Activated naive CD8-positive, alpha-beta T cell treated with anti-CD3 and anti-CD28 coated beads for 36 hours (primary cell): Measurements from ENCODE around the gene RPN2. TPM values are rescaled to one million over a fixed set of nuclear protein-coding genes. Genes with fewer than 3 reads are reported as not detected.

Experiments
- DNase-seq: peaks from one replicate; pipeline ENCODE4 v3.0.0; 2021
- H3K27ac Mint-ChIP-seq: one replicate; pipeline ENCODE4 v1.8.0; 2022; ENCODE audit warnings: mild to moderate bottlenecking, moderate library complexity, mixed read lengths
- H3K27me3 Mint-ChIP-seq: one replicate; pipeline ENCODE4 v1.8.0; 2022; ENCODE audit warnings: mild to moderate bottlenecking, mixed read lengths
- H3K36me3 Mint-ChIP-seq: one replicate; pipeline ENCODE4 v1.8.0; 2021; ENCODE audit warnings: mild to moderate bottlenecking, mixed read lengths
- H3K4me1 Mint-ChIP-seq: one replicate; pipeline ENCODE4 v1.8.0; 2021; ENCODE audit warnings: mixed read lengths
- H3K4me3 Mint-ChIP-seq: one replicate; pipeline ENCODE4 v1.8.0; 2022; ENCODE audit warnings: mild to moderate bottlenecking, moderate library complexity, mixed read lengths
- H3K9me3 Mint-ChIP-seq: one replicate; pipeline ENCODE4 v1.8.0; 2022; ENCODE audit warnings: mixed read lengths
- total RNA-seq, 2 experiments: library from RNA; stranded (reverse); gene quantifications; one replicate each; pipeline ENCODE4 v1.2.3, GENCODE V29; 2021

Gene RPN2
- total RNA-seq, 2 experiments from 2014 or later = 121 to 131 TPM

DNA sequence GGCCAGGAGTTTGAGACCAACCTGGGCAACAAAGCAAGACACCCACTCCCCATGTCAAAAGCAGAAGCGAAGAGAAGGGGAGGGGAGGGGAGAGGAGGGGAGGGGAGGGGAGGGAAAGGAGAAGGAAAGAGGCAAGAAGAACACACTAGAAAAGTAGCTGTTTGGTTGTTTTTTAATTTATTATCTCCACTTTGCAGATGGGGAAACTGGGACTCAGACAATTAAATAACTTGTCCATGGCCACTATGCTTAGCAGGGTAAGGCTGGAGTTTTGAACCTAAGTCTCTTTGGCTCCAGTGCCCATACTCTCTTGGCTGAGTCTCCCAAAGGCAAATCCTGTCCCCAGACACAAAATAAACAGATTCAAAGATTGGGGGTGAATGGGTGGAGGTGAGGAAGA, 94.9 kb downstream of the RPN2 start:
- Mint-ChIP-seq H3K36me3 (no peaks in the 10 kb centered on the region), H3K4me3 (no peak overlapping the region), H3K27me3 (no peaks in the 10 kb centered on the region), H3K9me3 (no peaks in the 10 kb centered on the region), H3K4me1 (peaks cover 7% of the 10 kb centered on the region), H3K27ac (no peak overlapping the region)
- DNase-seq = no peak

DNA sequence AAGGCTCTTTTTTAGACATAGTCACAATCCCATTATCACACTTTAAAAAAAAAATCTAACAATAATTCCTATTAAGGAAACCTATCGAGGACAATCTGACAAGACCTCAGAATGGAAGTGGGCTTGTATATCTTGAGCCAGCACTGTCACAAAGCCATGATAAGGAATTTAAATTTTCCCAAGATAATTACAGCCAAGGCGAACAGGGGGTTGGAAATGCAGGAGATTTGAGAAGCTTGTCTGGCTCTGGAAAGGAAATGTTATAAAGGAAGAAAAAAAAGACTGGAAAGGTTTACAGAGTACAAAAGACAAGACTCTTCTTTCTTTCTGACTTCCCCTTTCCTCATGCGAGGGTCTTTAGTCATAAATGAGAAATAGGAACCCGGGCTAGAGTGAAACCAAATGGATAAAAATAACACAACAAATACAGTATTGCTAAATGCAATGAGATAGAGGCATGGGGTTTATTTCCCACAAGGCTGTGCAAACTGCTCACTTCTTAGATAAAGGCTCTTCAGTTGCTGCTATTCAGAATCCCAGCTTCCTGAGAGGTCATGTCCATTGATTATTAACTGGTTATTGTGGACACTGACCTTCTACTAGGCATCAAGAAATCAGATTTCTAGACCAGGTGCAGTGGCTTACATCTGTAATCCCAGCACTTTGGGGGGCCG, 95.9 kb downstream of the RPN2 start:
- peaks cover 7% of the 10 kb centered on the region for H3K4me1 Mint-ChIP-seq
- no peaks in the 10 kb centered on the region for H3K36me3 Mint-ChIP-seq
- H3K27me3 Mint-ChIP-seq = no peaks in the 10 kb centered on the region
- no peak overlapping the region for H3K4me3 Mint-ChIP-seq
- no peak overlapping the region for H3K27ac Mint-ChIP-seq
- DNase-seq = no peak
- H3K9me3 Mint-ChIP-seq = no peaks in the 10 kb centered on the region

DNA sequence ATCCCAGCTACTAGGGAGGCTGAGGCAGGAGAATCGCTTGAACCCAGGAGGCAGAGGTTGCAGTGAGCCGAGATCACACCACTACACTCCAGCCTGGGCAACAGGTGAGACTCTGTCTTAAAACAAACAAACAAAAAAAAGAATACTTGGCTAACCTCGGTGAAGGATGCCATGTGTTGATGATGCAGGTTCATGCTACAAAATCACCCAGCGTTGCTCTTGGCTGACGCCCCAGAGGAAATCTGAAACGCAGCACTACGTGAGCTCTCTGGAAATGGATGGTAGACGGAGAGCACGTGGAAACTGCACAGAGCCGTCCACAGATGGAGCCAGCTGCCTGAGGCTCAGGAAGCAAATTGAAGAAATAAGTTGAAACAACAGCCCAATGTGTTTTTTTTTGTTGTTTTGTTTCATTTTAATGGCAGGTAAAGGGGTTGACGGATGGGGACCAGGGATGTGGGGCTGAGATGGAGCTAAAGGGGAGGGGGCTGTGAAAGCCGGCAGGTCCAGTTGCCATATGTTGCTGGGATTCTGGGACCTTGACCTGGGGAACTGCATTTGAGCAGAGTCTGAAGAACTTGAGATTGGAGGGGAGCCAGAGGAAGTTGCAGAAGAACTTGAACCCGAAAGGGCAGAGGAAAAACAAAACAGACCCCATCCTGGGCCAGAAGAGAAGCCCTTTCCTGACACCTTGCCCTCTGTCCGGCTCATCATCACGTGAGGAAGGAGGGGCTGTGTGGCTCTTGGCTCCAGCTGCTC, 97.5 kb downstream of the RPN2 start:
- peaks cover 7% of the 10 kb centered on the region for H3K4me1 Mint-ChIP-seq
- no peak overlapping the region for H3K4me3 Mint-ChIP-seq
- DNase-seq = peak; percentile 9
- H3K36me3 Mint-ChIP-seq = no peaks in the 10 kb centered on the region
- no peak overlapping the region for H3K27ac Mint-ChIP-seq
- H3K27me3 Mint-ChIP-seq = no peaks in the 10 kb centered on the region
- H3K9me3 Mint-ChIP-seq = no peaks in the 10 kb centered on the region

DNA sequence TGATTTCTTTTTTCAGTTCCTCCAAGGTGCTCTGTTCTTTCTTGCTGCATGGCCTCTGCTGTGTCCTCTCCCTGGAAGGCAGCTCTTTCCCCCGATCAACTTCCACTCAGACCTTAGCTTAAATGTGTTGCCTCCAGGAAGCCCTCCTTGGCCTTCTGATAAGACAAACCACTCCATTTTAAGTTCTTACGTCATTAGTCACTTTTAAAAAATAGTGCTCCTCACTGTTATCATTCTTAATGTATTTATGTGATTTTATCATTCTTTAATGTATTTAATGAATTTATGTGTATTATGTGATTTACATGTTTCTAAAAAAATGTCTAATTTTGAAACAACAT, 98.1 kb downstream of the RPN2 start:
- peaks cover 7% of the 10 kb centered on the region for H3K4me1 Mint-ChIP-seq
- no peak overlapping the region for H3K4me3 Mint-ChIP-seq
- no peaks in the 10 kb centered on the region for H3K36me3 Mint-ChIP-seq
- no peak for DNase-seq
- no peak overlapping the region for H3K27ac Mint-ChIP-seq
- H3K27me3 Mint-ChIP-seq = no peaks in the 10 kb centered on the region
- no peaks in the 10 kb centered on the region for H3K9me3 Mint-ChIP-seq

DNA sequence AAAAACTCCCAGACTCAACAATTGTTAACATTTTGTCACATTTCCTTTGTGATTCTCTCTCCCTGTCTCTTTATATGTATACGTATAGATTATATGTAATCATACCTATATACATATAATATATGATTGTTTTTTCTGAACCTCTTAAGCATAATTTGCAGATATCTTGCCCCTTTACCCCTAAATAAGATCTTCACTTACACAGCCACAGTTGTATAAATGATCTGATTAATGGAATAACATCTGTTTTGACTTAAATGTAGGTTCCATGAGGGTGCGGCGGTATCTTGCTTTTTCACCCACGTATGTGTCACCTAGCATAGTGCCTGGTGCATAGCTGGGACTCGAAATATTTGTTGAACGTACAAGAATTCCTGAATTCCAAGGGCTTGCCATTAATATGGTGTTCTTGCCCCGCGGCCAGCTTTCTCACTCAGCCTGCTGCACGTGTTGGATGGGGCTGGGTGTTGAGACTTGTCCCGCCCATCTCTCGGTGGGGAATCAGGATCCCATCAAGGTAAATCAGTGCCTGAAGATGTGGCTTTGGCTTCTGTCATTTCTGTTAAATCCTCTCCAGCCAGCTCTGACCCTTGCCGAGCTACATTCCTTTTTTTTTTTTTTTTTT, 99.9 kb downstream of the RPN2 start:
- H3K27ac Mint-ChIP-seq = no peak overlapping the region
- H3K4me1 Mint-ChIP-seq = peaks cover 7% of the 10 kb centered on the region
- DNase-seq = no peak
- H3K9me3 Mint-ChIP-seq = no peaks in the 10 kb centered on the region
- no peak overlapping the region for H3K4me3 Mint-ChIP-seq
- no peaks in the 10 kb centered on the region for H3K36me3 Mint-ChIP-seq
- no peaks in the 10 kb centered on the region for H3K27me3 Mint-ChIP-seq

DNA sequence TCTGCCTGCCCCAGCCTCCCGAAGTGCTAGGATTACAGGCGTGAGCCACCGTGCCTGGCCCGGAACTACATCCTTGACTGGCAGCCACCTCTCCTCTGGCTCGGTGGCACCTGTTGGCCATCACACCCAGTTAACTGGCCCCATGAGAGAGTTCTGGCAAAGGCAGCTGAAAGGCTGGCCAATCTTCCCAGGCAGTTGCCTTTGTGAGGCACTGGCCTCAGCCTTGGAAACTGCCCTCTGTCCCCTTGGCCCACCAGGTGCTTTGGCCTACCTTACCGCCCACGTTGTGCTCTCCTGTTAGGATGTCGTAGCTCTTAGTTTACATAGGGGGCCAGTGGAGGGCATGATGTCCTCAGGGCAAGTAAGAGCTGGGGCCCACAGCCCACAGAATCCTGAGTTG, 100.7 kb downstream of the RPN2 start:
- peaks cover 7% of the 10 kb centered on the region for H3K4me1 Mint-ChIP-seq
- H3K4me3 Mint-ChIP-seq = no peak overlapping the region
- H3K27me3 Mint-ChIP-seq = no peaks in the 10 kb centered on the region
- H3K9me3 Mint-ChIP-seq = no peaks in the 10 kb centered on the region
- H3K27ac Mint-ChIP-seq = no peak overlapping the region
- no peaks in the 10 kb centered on the region for H3K36me3 Mint-ChIP-seq
- DNase-seq = no peak

DNA sequence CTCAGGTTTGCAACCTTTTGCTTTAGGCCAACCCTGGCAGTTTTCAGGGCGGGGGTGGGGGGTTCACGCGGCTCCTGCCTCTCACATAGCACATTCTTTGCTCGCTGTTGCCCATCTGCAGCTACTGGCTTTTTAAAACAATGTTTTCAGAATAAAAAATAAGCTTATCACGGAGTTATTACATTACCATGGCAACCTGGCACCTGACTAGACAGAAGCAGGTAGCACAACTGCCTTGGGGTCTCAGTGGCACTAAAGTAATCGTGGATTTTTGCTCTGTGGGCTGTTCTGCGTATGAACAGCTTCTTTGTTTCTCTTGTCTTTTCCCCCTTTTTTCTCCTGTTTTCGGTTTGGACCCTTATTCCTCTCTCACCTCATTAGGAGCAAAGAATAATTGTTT, 101.3 kb downstream of the RPN2 start:
- Mint-ChIP-seq H3K9me3 (no peaks in the 10 kb centered on the region), H3K36me3 (no peaks in the 10 kb centered on the region), H3K4me1 (peaks cover 7% of the 10 kb centered on the region), H3K27ac (no peak overlapping the region), H3K4me3 (no peak overlapping the region), H3K27me3 (no peaks in the 10 kb centered on the region)
- DNase-seq = no peak

DNA sequence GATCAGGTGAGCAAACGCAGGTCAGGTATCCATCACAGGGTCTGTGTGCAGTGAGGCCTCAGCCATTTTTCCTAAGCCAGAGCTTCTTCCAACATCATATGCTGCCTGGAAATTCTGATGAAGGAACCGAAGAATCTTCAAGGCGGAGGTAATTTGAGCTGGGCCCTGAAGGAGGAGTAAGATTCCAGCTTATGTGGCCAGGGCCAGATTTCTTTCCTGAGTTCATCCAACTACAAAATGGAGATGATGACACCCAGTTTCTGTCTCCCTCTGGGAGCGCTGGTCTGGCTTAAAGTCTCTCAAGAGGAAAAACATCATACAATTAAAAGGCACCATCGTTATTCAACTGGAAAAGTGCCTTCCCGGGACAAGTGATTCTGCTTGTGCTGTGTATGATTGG, 103.4 kb downstream of the RPN2 start:
- H3K4me3 Mint-ChIP-seq = no peak overlapping the region
- DNase-seq = no peak
- no peaks in the 10 kb centered on the region for H3K4me1 Mint-ChIP-seq
- no peaks in the 10 kb centered on the region for H3K9me3 Mint-ChIP-seq
- no peak overlapping the region for H3K27ac Mint-ChIP-seq
- no peaks in the 10 kb centered on the region for H3K36me3 Mint-ChIP-seq
- H3K27me3 Mint-ChIP-seq = no peaks in the 10 kb centered on the region

DNA sequence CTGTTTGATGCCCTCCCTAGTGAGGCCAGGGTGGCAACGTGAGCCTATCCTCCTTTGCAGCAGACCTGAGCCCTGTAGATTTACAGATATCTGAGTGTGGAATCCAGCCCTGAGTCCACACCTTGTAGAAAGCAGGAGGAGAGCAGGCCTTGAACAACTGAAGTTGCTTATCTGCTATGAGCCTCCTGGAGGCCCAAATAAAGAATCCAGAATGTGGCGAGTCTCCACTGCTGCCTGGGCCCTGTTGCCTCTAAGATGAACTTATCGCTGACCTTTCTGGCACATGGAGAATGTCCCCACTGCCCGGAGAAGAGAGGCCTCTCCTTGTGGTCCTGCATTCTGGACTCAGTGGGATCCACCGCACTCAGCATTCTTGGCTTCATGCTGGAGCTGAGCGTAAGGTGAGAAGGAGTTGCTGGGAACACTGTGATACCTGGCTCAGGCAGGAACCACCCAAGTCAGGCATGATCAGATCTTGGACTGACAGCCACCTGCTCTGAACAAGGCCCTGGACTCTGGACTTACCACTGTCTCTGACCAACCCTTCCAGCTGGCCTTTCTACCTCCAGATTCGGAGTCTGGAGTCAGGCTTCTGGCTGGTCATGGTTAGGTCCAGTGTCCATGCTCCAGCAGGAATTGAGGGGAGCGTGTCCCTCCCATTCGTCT, 104.5 kb downstream of the RPN2 start:
- no peaks in the 10 kb centered on the region for H3K9me3 Mint-ChIP-seq

DNA sequence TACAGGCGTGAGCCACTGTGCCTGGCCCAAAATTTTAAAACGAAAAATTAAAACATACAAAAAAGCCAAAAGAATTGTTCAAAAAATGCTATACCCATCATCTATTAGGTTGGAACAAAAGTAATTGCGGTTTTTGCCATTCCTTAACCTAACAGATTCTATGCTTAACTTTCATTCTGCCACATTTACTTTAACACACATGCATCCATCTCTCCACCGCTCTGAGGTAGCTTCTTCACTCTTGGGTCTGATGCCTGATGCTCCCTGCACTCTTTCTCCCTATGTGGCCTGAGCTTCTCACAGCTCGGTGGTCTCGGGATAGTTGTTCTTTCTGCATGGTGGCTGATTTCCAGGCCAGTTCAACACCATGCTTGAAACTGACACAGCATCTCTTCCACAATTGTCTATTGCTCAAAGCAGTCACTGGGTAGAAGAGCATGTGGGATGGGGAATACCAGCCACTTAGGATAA, 105.6 kb downstream of the RPN2 start:
- peaks cover 1% of the 10 kb centered on the region for H3K36me3 Mint-ChIP-seq
- no peak overlapping the region for H3K27ac Mint-ChIP-seq
- no peak for DNase-seq
- no peaks in the 10 kb centered on the region for H3K27me3 Mint-ChIP-seq
- H3K9me3 Mint-ChIP-seq = no peaks in the 10 kb centered on the region
- no peak overlapping the region for H3K4me3 Mint-ChIP-seq
- H3K4me1 Mint-ChIP-seq = peaks cover 5% of the 10 kb centered on the region

More for the DNA sequence above, 104.5 kb downstream of the RPN2 start:
- DNase-seq = no peak
- H3K36me3 Mint-ChIP-seq = no peaks in the 10 kb centered on the region
- H3K27me3 Mint-ChIP-seq = no peaks in the 10 kb centered on the region
- H3K4me3 Mint-ChIP-seq = no peak overlapping the region
- peaks cover 3% of the 10 kb centered on the region for H3K4me1 Mint-ChIP-seq
- H3K27ac Mint-ChIP-seq = no peak overlapping the region

DNA sequence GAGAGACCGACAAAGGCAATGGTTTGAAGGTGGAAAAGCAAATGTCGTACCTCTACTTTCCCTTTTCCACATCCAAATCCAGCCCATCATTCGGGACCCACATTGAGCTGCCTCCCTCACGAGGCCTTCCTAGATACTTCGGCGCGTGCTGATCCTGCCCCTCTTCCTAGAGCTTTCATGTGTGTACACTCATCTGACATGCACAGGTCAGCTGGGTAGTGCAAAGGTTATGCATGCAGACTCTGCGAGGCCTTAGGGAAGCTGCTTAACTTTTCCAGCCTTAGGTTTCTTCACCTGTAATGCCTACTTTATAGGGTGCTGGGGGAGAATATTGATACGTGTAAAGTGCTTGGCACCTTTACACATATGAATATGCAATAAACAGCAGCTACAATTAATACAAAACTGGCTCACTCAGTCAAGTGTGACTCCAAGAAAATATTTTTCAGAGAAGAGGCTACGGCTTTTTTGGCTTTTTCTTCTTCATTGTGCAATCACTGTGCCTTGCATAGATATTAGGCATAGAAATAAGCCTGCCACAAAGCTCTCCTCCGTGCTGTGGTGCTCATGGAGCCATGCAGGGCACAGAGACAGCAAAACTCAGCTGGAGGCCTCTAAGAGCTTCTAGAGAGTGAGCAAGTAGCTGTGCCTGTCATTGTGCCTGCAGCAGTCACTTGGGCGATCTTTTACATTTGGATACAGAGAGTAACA, 106.7 kb downstream of the RPN2 start:
- DNase-seq = no peak
- Mint-ChIP-seq H3K4me3 (no peak overlapping the region), H3K4me1 (peaks cover 6% of the 10 kb centered on the region), H3K36me3 (peaks cover 1% of the 10 kb centered on the region), H3K9me3 (no peaks in the 10 kb centered on the region), H3K27ac (no peak overlapping the region), H3K27me3 (no peaks in the 10 kb centered on the region)

DNA sequence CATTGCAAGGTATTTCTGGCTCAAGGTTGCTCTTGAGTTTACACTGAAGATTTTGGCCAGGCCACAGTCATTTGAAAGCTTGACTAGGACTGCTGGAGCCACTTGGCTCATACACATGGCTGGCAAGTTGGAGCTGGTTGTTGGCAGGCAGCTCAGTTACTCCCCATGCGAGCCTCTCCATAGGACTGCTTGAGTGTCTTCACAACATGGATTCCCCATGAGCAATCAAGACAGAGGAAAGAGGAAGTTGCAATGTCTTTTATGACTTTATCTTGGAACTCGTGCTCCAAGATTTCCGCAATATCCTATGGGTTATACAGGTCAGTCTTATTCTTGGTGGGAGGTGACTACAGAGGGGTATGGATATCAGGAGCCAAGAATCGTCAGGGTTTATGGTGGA, 109.0 kb downstream of the RPN2 start:
- Mint-ChIP-seq H3K4me3 (no peak overlapping the region), H3K27me3 (no peaks in the 10 kb centered on the region), H3K4me1 (peaks cover 19% of the 10 kb centered on the region), H3K9me3 (peaks cover 2% of the 10 kb centered on the region), H3K27ac (no peak overlapping the region), H3K36me3 (peaks cover 20% of the 10 kb centered on the region)
- no peak for DNase-seq

DNA sequence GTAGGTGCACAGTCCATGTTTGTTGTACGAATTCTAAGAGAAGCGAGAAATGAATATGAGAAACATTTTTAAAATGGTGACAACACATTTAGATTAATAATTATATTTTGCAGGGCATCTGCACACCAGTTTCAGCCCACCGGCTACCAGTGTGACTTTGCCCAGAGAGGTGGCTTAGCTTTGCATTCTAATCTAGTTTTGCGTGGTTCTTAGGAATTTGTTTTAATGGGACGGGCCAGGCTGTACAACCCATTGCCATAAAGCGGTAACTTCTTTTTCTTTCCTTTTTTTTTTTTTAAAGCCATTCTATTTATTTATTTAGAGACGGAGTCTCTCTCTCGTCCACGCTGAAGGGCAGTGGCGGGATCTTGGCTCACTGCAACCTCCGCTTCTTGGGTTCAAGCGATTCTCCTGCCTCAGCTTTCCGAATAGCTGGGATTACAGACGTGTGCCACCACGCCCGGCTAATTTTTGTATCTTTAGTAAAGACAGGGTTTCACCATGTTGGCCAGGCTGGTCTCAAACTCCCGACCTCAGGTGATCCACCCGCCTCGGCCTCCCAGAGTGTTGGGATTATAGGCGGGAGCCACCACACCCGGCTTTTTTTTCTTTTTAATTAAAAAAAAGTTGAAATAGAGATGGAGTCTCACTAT, 111.2 kb downstream of the RPN2 start:
- Mint-ChIP-seq H3K9me3 (peaks cover 2% of the 10 kb centered on the region), H3K27me3 (no peaks in the 10 kb centered on the region), H3K27ac (peak overlapping the region; percentile 92), H3K4me1 (peaks cover 35% of the 10 kb centered on the region), H3K4me3 (peak overlapping the region; percentile 88), H3K36me3 (peaks cover 34% of the 10 kb centered on the region)
- DNase-seq = no peak
